HEK293 (cell line): ENCODE results near the gene TTLL11.

ENCODE experiments used
- CTCF ChIP-seq: fragments of 450-650 bp; formaldehyde crosslinking; IDR thresholded peaks from 2 replicates; pipeline ENCODE4 v1.5.1; 2016; ENCODE audit warnings: missing biosample characterization, missing genetic modification characterization
- HIC1 ChIP-seq: fragments of 450-650 bp; formaldehyde crosslinking; IDR thresholded peaks from 2 replicates; pipeline ENCODE4 v1.5.1; 2016; ENCODE audit warnings: missing biosample characterization, missing genetic modification characterization
- SP2 ChIP-seq: fragments of 450-650 bp; formaldehyde crosslinking; IDR thresholded peaks from 2 replicates; pipeline ENCODE4 v1.5.1; 2016; ENCODE audit warnings: missing biosample characterization, missing genetic modification characterization
- ZBTB1 ChIP-seq: fragments of 450-650 bp; formaldehyde crosslinking; IDR thresholded peaks from 2 replicates; pipeline ENCODE4 v1.5.1; 2016; ENCODE audit warnings: missing biosample characterization, missing genetic modification characterization
- ZBTB7A ChIP-seq: fragments of 450-650 bp; formaldehyde crosslinking; IDR thresholded peaks from 2 replicates; pipeline ENCODE4 v1.5.1; 2016; ENCODE audit warnings: low read depth, missing biosample characterization, missing genetic modification characterization
- ZNF274 ChIP-seq, 2 experiments: fragments of 200-500 bp in 1 of 2; fragments of 450-650 bp in 1 of 2; sonication (Bioruptor generic) in 1 of 2; formaldehyde crosslinking in 1 of 2; IDR thresholded peaks; 2 replicates each; pipeline versions ENCODE4 v1.5.1 to v1.6.1; 2014 to 2016; ENCODE audit warnings: borderline replicate concordance in 1 of 2, inconsistent platforms in 1 of 2, low read length in 1 of 2, missing biosample characterization in 1 of 2, missing genetic modification characterization in 1 of 2
- ZNF558 ChIP-seq: fragments of 450-650 bp; formaldehyde crosslinking; IDR thresholded peaks from 2 replicates; pipeline ENCODE4 v1.5.1; 2016; ENCODE audit warnings: missing biosample characterization, missing genetic modification characterization
- ZNF664 ChIP-seq: fragments of 450-650 bp; formaldehyde crosslinking; IDR thresholded peaks from 2 replicates; pipeline ENCODE4 v1.5.1; 2016; ENCODE audit warnings: missing biosample characterization, missing genetic modification characterization
- ZNF707 ChIP-seq: fragments of 450-650 bp; formaldehyde crosslinking; IDR thresholded peaks from 2 replicates; pipeline ENCODE4 v1.5.1; 2016; ENCODE audit warnings: missing biosample characterization, missing genetic modification characterization

- TF ChIP-seq ZNF274 (IDR thresholded peaks at IDR 0.05; ENCODE audit: low read length) (no peak), ZNF274 (tag by site-specific recombination; IDR thresholded peaks at IDR 0.05; ENCODE audit: borderline replicate concordance) (no peak), CTCF (tag by site-specific recombination) (no peak), SP2 (no peak), ZNF664 (tag by site-specific recombination) (no peak), ZBTB1 (tag by site-specific recombination) (no peak), HIC1 (tag by site-specific recombination) (no peak), ZNF707 (no peak), ZNF558 (tag by site-specific recombination) (no peak), ZBTB7A (no peak)
Measured at GRCh38 chr9:121871431-121872025, 221.6 kb downstream of the TTLL11 start.
